Thymus (tissue), 11 donors: Measurements from ENCODE around the gene AIF1. TPM values are rescaled to one million over a fixed set of nuclear protein-coding genes. Genes with fewer than 3 reads are reported as not detected.
"Not testable (repeated sequence)": the region's sequence is repeated elsewhere in the genome, so short reads cannot be mapped to it uniquely, and the experiment has no call there.

Source experiments
- DNase-seq, 9 donors: peaks; one replicate each; pipeline ENCODE4 v3.0.0-alpha.2; 2013; ENCODE audit warnings: low spot score in 9 of 9, low read depth in 6 of 9, missing footprints in 1 of 9
- H3K27ac ChIP-seq, 2 donors: one replicate each; pipeline ENCODE4 v1.5.1; 2013; ENCODE audit warnings: control low read depth in 1 of 2, low read depth in 1 of 2, low read length in 1 of 2, mild to moderate bottlenecking in 1 of 2, moderate library complexity in 1 of 2
- H3K27me3 ChIP-seq, 2 donors: one replicate each; pipeline ENCODE4 v1.5.1; 2013; ENCODE audit warnings: low read length in 1 of 2; ENCODE audit not compliant: control insufficient read depth in 2 of 2, insufficient read depth in 1 of 2
- H3K36me3 ChIP-seq, 2 donors: one replicate each; pipeline ENCODE4 v1.5.1; 2013; ENCODE audit warnings: low read length in 1 of 2, mild to moderate bottlenecking in 1 of 2, moderate library complexity in 1 of 2; ENCODE audit not compliant: control insufficient read depth in 2 of 2, insufficient read depth in 2 of 2
- H3K4me1 ChIP-seq, 2 donors: one replicate each; pipeline ENCODE4 v1.5.1; 2013; ENCODE audit warnings: low read length in 2 of 2; ENCODE audit not compliant: control insufficient read depth in 2 of 2, insufficient read depth in 2 of 2
- H3K4me3 ChIP-seq, 2 donors: one replicate each; pipeline ENCODE4 v1.5.1; 2013; ENCODE audit warnings: low read length in 2 of 2, control low read depth in 1 of 2, mild to moderate bottlenecking in 1 of 2
- H3K9me3 ChIP-seq, 2 donors: one replicate each; pipeline ENCODE4 v1.5.1; 2013; ENCODE audit warnings: low read length in 1 of 2, mild to moderate bottlenecking in 1 of 2; ENCODE audit not compliant: control insufficient read depth in 2 of 2, insufficient read depth in 1 of 2
- WGBS: extraction: QIAGEN DNeasy Blood & Tissue Kit; methylation state at CpG from one replicate; pipeline ENCODE4 v1.1.7; 2013; 5-methylcytosine and 5-hydroxymethylcytosine counted together
- polyA plus RNA-seq: library from polyadenylated mRNA; stranded (reverse); fragments of 200-250 nt; gene quantifications from one replicate; pipeline ENCODE4 v1.2.3, GENCODE V29; 2013
- total RNA-seq: library from RNA; stranded (reverse); fragments of 120-200 nt; gene quantifications from one replicate; pipeline ENCODE4 v1.2.4, GENCODE V29; 2013
- donor health status: healthy.

The AIF1 gene
- total and polyA plus RNA-seq, 2 donors, result 198 to 558 TPM

- Histone ChIP-seq H3K9me3 (peaks cover 0 to 12% of the 10 kb centered on the region in 2 donors), H3K27me3 (no peaks in the 10 kb centered on the region), H3K36me3 (peaks cover 0 to 4% of the 10 kb centered on the region in 2 donors), H3K4me1 (peaks cover 49 to 80% of the 10 kb centered on the region in 2 donors), H3K27ac (peak overlapping the region; percentile 89 to 95), H3K4me3 (peak overlapping the region; percentile 23 to 65)
- WGBS, result 22% methylated on average over 9 of the region's 9 CpGs
- DNase-seq, result peak in 7 of 9 donors; percentile 63 to 91 (median 76)
Measured at GRCh38 chr6:31586599-31587281, 28.3 kb upstream of the AIF1 start.

GRCh38 chr6:31587791-31588777 is 26.9 kb upstream of the AIF1 start:
- peaks cover 49 to 77% of the 10 kb centered on the region in 2 donors for H3K4me1 ChIP-seq
- peak overlapping the region; percentile 68 to 95 for H3K27ac ChIP-seq
- peak in 1 of 9 donors; percentile 42 for DNase-seq
- WGBS, result 43% methylated on average over 12 of the region's 12 CpGs
- no peaks in the 10 kb centered on the region for H3K27me3 ChIP-seq
- peaks cover 0 to 4% of the 10 kb centered on the region in 2 donors for H3K36me3 ChIP-seq
- peaks cover 0 to 3% of the 10 kb centered on the region in 2 donors for H3K9me3 ChIP-seq
- H3K4me3 ChIP-seq, result peak overlapping the region; percentile 22 to 65

- Histone ChIP-seq H3K27ac (peak overlapping the region in 1 of 2 donors; percentile 95), H3K36me3 (peaks cover 0 to 4% of the 10 kb centered on the region in 2 donors), H3K4me1 (peaks cover 55 to 77% of the 10 kb centered on the region in 2 donors), H3K4me3 (no peak overlapping the region), H3K9me3 (peaks cover 0 to 6% of the 10 kb centered on the region in 2 donors), H3K27me3 (no peaks in the 10 kb centered on the region)
- peak in 1 of 9 donors; percentile 0 for DNase-seq
- WGBS, result 90% methylated on average over 9 of the region's 9 CpGs
Measured at GRCh38 chr6:31588871-31589650, 26.0 kb upstream of the AIF1 start.

- Histone ChIP-seq H3K9me3 (peaks cover 0 to 13% of the 10 kb centered on the region in 2 donors), H3K4me1 (peaks cover 40 to 63% of the 10 kb centered on the region in 2 donors)
- not testable (repeated sequence) for H3K4me3 ChIP-seq, H3K36me3 ChIP-seq, H3K27ac ChIP-seq, DNase-seq, H3K27me3 ChIP-seq
- 89% methylated on average over 5 of the region's 5 CpGs for WGBS
Measured at GRCh38 chr6:31590691-31591090, 24.3 kb upstream of the AIF1 start.

- peaks cover 0 to 4% of the 10 kb centered on the region in 2 donors for H3K36me3 ChIP-seq
- no peak for DNase-seq
- H3K27ac ChIP-seq, result peak overlapping the region; percentile 36 to 80
- H3K9me3 ChIP-seq, result peaks cover 0 to 10% of the 10 kb centered on the region in 2 donors
- no peak overlapping the region for H3K4me3 ChIP-seq
- no peaks in the 10 kb centered on the region for H3K27me3 ChIP-seq
- peaks cover 26 to 59% of the 10 kb centered on the region in 2 donors for H3K4me1 ChIP-seq
- WGBS, result 96% methylated on average over 7 of the region's 7 CpGs
Measured at GRCh38 chr6:31592396-31592771, 22.6 kb upstream of the AIF1 start.

GRCh38 chr6:31597006-31597405 is 18.0 kb upstream of the AIF1 start:
- H3K36me3 ChIP-seq, result no peaks in the 10 kb centered on the region
- DNase-seq, result peak in 4 of 9 donors; percentile 56 to 86 (median 77)
- peaks cover 21 to 43% of the 10 kb centered on the region in 2 donors for H3K4me1 ChIP-seq
- H3K9me3 ChIP-seq, result peaks cover 0 to 10% of the 10 kb centered on the region in 2 donors
- H3K4me3 ChIP-seq, result no peak overlapping the region
- no peaks in the 10 kb centered on the region for H3K27me3 ChIP-seq
- no peak overlapping the region for H3K27ac ChIP-seq
- WGBS, result 7% methylated on average over 2 of the region's 2 CpGs

GRCh38 chr6:31607317-31607716 is 7.7 kb upstream of the AIF1 start:
- 100% methylated on average over 1 of the region's 1 CpG for WGBS
- no peaks in the 10 kb centered on the region for H3K4me1 ChIP-seq
- H3K27me3 ChIP-seq, result no peaks in the 10 kb centered on the region
- H3K27ac ChIP-seq, result no peak overlapping the region
- H3K36me3 ChIP-seq, result no peaks in the 10 kb centered on the region
- DNase-seq, result no peak
- H3K9me3 ChIP-seq, result no peaks in the 10 kb centered on the region
- no peak overlapping the region for H3K4me3 ChIP-seq

GRCh38 chr6:31609519-31610406 is 5.3 kb upstream of the AIF1 start:
- Histone ChIP-seq H3K27ac (no peak overlapping the region), H3K27me3 (no peaks in the 10 kb centered on the region), H3K4me3 (no peak overlapping the region), H3K9me3 (no peaks in the 10 kb centered on the region), H3K36me3 (no peaks in the 10 kb centered on the region), H3K4me1 (peaks cover 3 to 15% of the 10 kb centered on the region in 2 donors)
- no peak for DNase-seq
- WGBS, result 89% methylated on average over 8 of the region's 8 CpGs
